Activated CD4-positive, alpha-beta T cell treated with anti-CD3 and anti-CD28 coated beads for 1 hour (primary cell): ENCODE data around the gene SFMBT1.
A peak's percentile ranks its signal among the peaks of the same experiment; 100 is the strongest.

Source experiments
- DNase-seq: peaks from one replicate; pipeline ENCODE4 v3.0.0-alpha.2; 2020

SFMBT1 gene

DNA sequence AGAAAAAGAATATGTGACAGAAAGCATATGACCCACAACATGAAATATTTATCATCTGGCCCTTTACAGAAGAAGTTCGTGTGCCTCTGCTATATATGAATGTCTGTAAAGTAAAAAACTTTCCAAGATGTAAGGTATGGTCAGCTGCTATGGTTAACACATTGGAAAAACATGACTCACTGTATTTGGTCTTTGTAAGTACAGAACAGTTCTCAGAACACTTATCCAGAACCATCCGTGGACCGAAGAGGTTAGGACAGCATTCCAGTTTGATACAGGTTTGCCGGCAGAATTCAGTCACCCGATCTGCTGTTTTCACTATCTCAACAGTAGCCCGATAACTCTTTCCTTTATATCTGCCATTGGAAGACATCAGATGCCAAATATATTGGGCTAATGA lies 135.1 kb downstream of the SFMBT1 start:
- no peak for DNase-seq

DNA sequence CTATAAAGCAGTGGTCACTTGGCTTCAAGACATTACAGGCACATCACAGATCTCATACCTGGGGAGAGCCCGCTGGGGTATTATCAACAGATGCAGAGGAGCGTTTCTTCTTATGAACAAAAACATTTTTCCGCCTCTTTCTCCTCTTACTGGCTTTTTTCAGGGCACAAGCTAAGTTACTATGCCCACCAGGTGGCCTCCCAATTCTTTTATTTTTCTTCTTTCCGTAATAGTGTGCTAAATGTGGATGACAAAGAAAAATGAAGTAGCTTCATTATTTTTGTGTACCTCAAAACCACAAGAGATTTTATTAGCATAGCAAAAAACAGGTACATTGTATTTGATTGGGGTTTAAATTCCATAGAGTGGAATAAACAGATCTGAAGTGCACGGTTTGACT lies 138.4 kb downstream of the SFMBT1 start:
- DNase-seq: no peak

DNA sequence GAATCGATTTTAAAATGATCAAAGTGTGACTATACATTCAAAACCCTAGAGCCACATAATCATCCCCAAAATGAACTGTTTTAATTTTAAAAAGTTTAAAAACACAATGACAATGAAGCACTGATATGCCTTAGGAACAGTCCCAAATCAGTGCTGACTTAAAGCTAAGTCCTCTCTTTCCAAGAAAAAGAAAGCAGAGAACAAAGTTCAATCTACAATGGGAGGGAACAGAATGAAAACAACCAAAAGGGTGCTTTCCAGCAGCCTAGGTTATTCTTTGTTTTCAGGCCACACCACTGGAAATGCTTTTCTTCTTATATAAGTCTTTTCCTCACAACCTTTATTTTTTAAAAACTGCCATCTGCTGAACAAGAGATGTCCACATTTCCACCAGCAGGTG lies 141.3 kb downstream of the SFMBT1 start:
- DNase-seq: no peak

DNA sequence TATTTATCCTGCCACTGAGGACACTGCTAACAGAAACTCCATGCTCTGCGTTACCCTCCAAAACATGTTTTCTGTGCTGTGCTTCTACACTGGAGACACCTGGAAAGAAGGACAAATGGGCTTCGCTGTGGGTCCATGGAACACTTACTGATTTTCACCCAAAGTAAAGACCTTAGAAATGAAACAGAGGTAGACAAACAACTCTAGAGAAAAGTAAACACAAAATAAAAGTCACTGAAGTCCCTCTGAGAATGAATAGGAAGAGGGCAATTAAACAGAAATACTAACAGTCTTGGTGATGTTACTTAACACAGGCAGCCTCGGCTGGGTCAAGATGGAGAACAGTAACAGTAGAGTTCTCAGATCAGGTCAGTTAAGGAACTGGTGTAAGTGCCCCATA lies 141.9 kb downstream of the SFMBT1 start:
- DNase-seq: no peak

DNA sequence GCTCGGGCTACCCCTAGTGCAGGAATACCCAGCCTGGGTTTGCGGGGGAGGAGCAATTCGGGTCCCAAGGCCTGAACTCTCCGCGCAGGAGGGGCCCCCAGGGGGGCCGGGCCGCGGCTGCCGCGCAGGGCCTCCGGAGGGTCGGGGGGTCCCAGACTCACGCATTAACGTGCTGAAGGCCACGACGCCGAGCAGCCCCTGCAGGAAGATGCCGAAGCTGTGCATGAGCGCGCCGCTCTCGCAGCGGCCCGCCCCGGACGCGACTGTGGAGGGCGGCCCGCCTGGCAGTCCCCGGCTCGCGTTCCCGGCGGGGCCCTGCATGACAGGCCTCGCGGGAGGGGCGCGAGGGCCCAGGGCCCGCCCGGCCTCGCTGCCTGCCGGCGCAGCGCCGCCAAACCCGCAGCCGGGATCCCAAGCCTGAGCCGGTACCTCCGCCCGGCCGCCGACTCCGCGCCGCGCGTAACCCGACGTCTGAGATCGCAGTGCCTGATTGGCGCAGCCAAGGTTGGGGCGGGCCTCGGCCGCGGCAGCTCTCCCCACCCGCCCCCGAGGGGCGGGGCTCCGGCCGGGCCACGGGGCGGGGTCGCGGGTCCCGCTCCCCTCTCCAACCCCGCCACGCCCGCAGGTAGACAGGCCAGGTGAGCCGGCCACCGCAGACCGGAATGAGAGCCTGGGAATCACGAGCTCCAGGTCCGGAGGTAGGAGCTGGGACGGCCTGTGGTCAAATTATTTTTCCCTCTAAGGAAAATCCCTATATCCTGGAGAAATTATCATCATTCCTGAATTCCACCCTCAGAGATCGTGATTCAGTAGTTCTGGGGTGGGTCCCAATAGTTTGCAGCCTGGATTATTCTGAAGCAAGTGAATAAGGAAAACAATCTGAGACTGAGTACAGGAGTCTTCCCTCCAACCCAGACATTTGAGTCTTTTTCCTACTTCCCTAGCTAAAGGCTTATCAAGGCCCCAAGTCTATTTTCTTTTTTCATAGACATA lies 148.4 kb downstream of the SFMBT1 start, which contains the start of gene STIMATE:
Gene STIMATE, minus strand, starts transcription at position 419 of the 993 bp plus-strand sequence. Its CDS starts 98 bp downstream, at position 321.
- peak; percentile 81 for DNase-seq

DNA sequence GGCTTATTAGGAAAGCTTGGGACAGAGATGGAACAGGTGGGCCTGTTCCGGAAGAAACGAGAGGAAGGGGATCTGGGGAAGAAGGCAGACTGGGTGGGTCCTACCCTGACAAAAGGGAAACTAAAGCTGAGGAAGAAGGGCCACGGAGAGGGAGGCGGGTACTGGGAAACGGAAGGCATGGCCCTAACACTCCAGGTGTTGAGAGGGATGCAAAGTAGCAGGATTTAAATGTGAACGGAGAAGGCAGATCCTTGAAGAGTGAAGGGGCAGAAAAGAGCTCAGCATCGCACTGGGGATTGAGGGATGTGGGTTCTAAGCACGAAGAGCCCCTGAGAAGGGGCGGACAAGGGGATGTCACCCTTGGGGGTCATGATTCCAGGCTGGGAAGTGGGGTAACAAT lies 149.3 kb downstream of the SFMBT1 start:
- no peak for DNase-seq

DNA sequence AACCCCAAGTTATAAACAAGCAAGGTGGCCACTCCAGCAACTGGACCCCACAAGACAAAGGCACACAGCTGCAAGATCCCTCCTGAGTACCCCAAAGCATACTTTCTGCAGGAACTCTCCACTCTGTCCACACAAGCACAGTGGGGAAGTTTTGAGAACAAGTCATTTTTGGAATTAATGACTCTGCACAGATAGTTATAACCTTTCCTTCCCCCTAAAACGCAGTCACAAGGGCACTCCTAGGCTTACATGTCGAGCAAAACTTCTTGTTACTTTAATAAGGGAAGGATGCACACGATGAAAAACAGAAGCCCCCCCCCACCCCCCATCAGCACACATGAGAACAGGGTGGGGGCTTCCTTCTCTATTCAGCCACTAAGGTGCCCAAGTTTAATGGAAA lies 149.7 kb downstream of the SFMBT1 start:
- no peak for DNase-seq

DNA sequence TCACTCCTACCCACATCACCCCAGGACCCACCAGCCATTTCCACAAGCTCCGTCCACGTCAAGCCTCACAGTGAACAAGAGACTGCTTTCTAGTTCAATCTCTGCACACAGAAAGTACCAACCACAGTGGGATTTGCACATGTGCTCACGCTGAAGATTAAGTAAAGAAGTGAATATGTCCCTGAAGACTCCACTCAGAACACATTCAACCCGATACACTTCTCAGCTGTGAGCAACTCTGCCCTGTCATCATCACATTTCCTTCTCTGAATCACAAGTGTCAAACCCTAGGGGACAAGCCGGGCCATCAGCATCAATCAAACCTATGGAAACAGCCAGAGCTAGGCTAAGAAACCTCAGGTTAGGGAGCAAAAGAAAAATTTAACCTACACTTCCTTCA lies 150.5 kb downstream of the SFMBT1 start:
- DNase-seq: no peak

DNA sequence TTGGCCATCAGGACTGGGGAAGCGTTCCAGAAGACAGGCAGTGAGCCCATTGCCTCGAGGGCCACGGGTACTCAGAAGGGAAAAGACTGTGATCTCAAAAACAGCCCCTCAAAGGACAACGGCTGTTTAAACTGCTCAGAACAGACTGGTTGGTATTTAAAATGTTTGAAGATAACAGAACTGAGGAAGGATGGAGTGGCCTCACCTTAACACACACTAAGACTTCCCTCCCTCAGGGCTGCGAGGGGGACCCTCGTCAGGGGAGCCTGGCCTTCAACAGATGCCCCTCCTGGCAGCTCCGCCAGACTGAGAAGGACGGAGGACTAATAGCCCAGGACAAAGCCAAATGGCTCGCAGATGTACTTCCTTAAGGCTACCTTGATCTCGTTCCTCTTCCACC lies 151.1 kb downstream of the SFMBT1 start:
- no peak for DNase-seq

DNA sequence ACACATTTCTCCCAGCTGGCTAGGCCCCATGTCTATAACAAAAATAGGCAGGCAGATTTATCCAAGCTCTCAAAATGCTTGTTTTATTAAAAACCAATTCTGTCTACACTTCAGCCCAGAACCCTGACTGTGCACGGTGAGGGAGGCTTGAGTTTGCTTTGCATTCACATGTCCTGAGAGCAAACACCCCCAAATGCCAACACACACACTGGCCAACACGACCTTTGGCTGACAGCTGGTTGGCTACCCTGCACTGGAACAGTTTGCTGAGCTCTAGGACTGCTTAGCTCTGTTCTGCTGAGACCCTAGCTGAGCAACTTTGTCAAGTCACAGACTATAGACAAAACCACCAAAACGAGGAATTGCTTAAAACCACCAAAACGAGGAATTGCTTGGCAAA lies 152.2 kb downstream of the SFMBT1 start:
- DNase-seq: no peak

DNA sequence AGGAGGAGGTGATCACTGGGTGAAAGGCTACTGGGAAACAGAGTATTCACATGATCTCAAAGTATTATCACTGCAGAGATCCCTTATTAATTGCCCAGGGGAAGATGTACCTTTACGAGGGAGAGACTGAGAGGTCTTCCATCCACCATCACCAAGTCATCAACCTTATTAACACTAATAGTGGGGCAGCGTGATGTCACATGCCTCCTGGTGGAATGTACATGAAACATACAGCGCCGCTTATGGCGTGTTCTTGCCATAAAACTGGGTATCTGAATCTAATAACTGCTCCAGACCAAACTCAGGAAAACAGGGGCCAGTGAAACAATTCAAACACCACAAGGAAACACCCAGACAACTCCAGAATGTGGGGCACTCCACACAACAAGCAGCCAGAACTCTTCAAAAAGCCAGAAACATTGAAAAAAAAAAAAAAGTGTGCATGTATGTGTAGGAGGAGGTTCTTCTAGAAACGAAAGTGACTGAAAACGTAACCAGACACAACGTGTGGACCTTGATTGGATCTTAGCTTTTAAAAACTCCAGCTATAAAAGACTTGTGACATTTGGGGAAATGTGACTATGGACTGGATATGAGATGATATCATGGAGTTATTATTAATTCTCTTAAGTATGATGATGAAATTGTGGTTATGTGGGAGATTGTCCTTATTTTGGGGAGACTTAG lies 153.1 kb downstream of the SFMBT1 start:
- peak; percentile 23 for DNase-seq

DNA sequence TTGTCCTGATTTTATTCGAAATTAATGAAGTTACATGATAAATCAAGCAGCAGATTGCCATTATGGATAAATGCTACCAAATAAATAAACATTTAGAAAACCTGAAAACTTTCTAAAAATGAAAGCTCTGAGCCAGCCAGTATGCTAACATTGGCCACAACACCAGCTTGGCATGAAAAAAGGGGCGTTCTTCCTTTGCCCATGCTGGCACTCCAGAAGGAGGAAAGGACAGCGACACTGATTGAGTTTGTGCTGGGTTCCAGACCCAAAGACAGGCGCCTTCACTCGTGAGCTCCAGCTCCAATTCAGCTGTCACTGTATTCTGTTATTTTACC lies 153.6 kb downstream of the SFMBT1 start:
- DNase-seq: no peak

DNA sequence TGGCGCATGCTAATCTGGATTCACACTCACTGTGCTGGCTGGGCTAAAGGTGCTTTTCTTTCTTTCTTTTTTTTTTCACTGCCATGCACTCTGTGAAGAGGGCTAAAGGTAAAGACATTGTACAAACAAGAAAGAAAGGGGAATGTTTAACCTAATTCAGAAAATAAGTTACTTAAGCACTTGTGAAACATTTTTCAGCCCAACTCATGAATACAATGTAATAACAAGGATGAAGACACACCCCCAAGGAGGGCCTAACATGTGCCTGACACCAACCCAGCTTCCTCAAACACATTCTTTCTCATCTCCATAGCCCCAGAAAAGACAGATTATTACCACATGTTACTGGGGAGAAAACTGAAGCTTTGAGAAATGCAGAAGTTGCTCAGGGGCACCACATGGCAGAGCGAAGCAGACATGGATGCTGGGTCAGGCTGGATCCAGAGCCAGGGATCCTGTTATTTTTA lies 154.2 kb downstream of the SFMBT1 start:
- no peak for DNase-seq

DNA sequence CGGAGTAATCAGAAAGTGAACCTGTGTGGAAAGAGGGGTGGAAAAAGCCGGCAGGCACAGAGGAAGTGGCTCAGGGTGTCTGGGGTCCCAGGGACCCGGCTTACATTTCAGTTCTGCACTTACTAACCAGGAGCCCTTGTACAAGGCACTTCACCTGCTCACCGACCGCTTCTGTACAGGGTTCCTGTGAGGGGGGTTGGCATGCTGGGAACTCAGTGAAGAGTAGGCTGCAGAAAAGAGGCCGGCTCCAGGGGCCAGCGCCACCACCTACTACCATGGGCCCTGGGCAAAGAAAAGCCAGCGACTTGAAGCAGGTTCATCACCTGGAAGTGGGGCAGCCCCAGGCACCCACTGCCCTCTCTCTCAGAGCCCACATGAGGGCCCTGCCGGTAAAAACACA lies 154.7 kb downstream of the SFMBT1 start:
- DNase-seq: no peak

DNA sequence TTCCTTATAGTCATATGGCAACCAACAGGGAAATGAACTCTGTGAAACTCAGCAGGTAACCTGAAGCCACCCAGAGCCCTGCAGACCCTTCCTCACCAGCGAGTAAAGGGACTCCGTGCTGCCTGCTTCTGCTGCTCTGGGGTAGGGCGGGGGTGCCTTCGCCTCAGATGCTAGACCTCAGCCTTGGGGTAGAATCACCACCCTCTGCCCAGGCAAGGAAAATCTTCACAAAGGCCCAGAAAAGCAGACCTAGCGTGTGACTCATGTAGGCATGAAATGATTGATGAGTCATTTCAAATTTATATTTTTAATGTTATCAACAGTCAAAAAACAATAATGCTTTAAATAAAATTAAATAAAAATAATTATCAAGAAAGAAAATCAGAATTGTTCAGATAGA lies 155.1 kb downstream of the SFMBT1 start:
- no peak for DNase-seq

DNA sequence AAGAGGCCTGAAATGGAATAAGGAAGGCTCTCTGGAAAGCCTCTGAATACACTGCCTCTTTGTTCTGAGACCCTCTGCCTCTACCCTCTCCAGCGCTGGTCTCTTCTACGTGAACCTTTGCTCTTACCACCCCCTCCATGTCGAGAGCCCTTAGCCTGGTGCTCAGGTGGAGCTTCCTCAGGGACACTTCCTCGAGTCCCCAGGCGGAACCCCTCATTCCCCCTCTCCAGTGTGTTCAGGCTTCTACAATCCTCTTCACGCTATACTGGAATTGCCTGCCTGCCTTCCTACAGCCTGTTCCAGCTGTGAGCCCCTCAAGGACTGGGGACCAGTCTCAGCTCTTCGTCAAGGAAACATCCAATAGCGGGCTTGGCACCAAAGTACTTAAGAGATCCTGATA lies 156.0 kb downstream of the SFMBT1 start:
- no peak for DNase-seq

DNA sequence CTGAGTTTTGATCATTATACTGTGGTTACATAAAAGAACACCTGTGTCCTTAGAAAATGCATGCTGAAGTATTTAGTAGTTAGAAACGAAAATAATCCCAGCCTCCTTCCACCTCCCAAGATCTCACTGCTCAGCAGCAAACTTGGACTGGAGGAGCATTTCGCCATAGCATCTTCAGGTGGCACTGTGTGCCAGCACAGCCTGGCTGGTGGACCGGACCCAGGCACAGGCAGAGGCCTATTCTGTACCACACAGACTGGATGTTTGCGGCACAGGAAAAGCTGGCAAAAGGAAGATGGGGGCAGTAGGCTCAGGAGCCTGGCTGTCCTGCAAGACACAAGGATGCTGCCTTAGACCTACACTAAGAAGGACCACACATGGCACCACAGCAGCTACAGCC lies 158.7 kb downstream of the SFMBT1 start:
- no peak for DNase-seq

DNA sequence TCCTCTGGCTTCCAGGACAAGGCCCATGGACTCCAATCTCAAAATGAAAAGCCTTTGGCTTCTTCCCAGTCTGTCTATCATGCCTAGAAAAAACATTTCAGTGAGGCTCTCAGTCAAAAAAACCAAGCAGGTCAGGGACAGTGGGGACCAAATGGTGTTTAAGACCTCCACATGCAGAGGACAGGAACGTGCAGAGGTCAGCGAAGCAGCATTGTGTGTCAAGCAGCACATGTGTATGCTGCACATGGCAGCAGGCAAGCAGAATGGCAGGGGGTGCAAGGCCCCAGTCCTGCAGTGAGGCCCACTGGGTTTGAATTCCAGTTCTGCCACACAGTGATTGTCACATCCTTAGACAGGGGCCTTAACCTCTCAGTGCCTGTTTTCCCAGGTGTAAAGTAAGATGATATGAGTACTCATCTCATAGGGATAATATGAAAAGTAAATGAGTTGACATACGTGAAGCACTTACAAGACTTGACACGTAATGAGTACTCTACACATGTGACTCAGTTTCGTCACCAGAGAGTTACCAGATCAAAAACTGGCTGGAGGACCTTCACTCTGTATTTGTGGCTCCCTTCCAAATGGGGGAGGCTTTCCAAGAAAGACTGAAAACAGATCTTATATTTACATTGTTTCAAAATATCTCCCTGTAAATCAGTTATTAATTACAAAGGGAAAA lies 159.7 kb downstream of the SFMBT1 start:
- DNase-seq: no peak

DNA sequence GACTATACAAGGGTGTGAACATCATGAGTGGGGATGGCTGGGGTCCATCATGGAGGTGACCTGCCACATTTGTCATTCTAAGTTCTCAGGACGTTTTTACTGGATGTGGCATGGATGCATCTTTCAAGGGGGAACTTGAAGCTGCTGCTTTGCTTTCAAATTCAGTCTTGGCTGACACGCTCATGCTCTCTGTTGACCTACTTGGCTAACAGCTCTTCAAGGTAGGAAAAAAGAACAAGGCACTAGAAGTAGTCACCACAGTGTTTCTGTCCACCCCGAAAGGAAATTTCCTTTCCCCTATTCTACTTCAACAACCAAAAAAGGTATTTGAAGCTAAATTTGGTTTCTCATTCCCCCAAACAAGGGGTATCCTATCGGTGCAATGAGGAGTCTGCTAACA lies 163.5 kb downstream of the SFMBT1 start:
- no peak for DNase-seq

DNA sequence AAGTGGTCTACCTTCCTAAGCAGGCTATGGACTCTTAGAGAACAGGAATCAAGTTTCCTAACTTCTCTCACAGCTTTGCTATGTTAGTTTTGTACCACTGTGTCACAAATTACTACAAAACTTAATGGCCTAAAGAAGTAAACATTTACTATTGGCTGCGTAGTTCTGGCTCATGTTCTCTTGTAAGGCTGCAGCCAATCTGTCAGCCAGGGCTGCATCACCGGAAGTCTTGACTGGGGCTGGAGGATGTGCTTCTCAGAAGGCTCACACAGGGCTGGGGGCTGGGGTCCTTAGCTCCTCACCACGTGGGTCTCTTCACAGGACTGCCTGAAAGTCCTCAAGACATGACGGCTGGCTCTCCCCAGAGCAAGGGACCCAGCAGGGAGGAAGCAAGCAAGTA lies 164.0 kb downstream of the SFMBT1 start:
- DNase-seq: no peak

DNA sequence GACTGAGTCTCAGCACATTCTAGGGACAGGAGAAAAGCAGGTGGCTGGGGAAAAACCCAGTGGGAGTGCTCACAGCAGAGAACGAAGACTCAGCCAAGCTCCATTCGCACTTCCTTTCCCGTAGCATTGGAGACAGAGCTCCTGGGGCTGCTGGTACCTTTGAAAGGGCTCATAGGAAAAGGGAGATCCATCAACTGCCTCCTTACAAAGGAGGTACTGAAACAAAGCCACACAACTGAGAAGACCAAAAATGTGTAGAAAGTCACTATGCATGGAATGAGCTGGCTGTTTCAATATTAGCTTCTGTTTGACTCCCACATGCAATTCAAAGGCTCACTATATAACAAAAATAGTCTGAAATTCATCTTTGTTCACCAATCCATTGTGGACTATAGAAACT lies 165.4 kb downstream of the SFMBT1 start:
- DNase-seq: no peak

DNA sequence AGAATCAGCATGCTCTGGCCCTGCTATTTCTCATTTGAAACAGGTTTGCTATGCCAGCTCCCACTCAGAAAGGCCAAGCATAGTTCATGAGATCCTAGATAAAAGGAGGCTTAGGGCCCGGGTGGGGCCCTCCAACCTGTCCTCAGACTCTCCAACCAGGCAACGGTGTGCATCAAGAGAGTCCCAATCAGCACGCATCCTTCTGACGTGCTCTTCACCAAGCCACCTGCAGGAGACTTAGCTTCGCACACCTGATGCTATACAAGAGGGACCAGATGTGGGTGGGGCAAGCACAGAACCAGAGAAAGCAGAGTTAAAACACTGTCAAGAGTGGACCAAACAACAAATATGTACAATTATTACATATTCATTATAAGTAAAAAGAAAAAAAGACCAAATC lies 165.8 kb downstream of the SFMBT1 start:
- no peak for DNase-seq

DNA sequence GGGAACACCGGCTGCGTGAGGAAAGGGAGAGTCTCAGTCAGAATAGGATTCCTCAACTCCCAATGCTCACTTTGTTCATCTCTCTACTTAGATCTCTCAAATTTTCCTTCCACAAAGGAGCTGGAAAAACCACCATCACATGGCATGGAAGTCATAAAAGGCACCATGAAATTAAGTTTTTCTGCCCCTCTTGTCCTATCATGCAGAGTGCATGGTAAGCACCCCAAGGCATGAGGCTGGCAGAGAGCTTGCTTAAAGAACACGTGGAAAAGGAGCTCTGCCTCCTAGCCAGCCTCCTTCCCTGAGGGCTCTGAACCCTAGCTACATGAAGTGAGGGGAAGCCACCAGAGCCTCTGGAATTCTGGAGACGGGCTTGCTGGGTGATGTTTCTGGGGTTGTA lies 166.3 kb downstream of the SFMBT1 start:
- no peak for DNase-seq

DNA sequence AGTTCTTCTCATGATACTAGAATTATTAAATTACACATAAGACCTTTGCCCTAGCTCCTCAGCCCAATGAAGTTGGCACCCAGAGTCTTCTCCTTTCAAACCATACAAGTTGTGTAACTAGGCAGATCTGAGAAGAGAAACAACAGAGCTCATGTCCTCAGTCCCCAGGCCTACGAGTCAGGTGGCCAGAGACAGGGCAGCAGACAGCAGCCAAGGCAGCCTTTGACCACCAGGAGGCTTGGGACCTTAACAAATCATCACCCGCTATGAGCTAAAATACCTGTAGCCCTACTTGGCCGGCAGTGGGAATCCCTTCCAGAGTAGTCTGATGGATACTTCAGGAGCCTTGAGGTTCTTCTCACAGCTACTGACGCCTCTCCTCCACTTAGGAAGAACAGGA lies 166.8 kb downstream of the SFMBT1 start:
- no peak for DNase-seq
